Activated T-cell treated with anti-CD3 and anti-CD28 coated beads for 48 hours (primary cell): ENCODE measurements around the gene FRRS1L.

Source experiments
- DNase-seq: peaks from one replicate; pipeline ENCODE4 v3.0.0-alpha.2; 2020; ENCODE audit warnings: low read depth

Gene FRRS1L

GRCh38 chr9:109101202-109101595, 65.8 kb downstream of the FRRS1L start:
- DNase-seq = no peak

- DNase-seq = no peak
Measured at GRCh38 chr9:109100543-109101201, 66.4 kb downstream of the FRRS1L start.

- no peak for DNase-seq
Measured at GRCh38 chr9:109098960-109099308, 68.1 kb downstream of the FRRS1L start.

GRCh38 chr9:109098171-109098959, 68.7 kb downstream of the FRRS1L start:
- no peak for DNase-seq

- no peak for DNase-seq
Measured at GRCh38 chr9:109097146-109097545, 69.9 kb downstream of the FRRS1L start.

GRCh38 chr9:109095321-109095720, 71.7 kb downstream of the FRRS1L start:
- no peak for DNase-seq

GRCh38 chr9:109094268-109094667, 72.8 kb downstream of the FRRS1L start:
- no peak for DNase-seq

- no peak for DNase-seq
Measured at GRCh38 chr9:109092587-109092986, 74.5 kb downstream of the FRRS1L start.

GRCh38 chr9:109092051-109092580, 74.9 kb downstream of the FRRS1L start:
- no peak for DNase-seq

GRCh38 chr9:109088221-109088620, 78.8 kb downstream of the FRRS1L start:
- no peak for DNase-seq

GRCh38 chr9:109087795-109088194, 79.3 kb downstream of the FRRS1L start:
- DNase-seq = no peak

GRCh38 chr9:109086221-109086620, 80.8 kb downstream of the FRRS1L start:
- no peak for DNase-seq

GRCh38 chr9:109085510-109085909, 81.5 kb downstream of the FRRS1L start:
- no peak for DNase-seq

GRCh38 chr9:109083813-109084405, 83.1 kb downstream of the FRRS1L start:
- DNase-seq = no peak

- DNase-seq = no peak
Measured at GRCh38 chr9:109083141-109083540, 83.9 kb downstream of the FRRS1L start.

- no peak for DNase-seq
Measured at GRCh38 chr9:109082091-109082620, 84.9 kb downstream of the FRRS1L start.
